Measurements from ENCODE around the gene SDHB.

Gene SDHB

GRCh38 chr1:17033481-17033880 lies 20.4 kb downstream of the SDHB start:
- peaks cover 3% of the 10 kb centered on the region for H3K36me3 ChIP-seq (ENCODE audit: control insufficient read depth, insufficient read depth, low read length)
- H3K9ac ChIP-seq (ENCODE audit: low read length) = no peak overlapping the region
- no peak overlapping the region for H3K4me3 ChIP-seq (ENCODE audit: low read length)
- H3K4me1 ChIP-seq (ENCODE audit: control insufficient read depth, insufficient read depth, low read length) = no peaks in the 10 kb centered on the region
- no peaks in the 10 kb centered on the region for H3K27me3 ChIP-seq (ENCODE audit: control insufficient read depth, insufficient read depth, low read length)
- H3K9me3 ChIP-seq (ENCODE audit: control insufficient read depth, low read length) = no peaks in the 10 kb centered on the region

- no peaks in the 10 kb centered on the region for H3K4me1 ChIP-seq (ENCODE audit: control insufficient read depth, insufficient read depth, low read length)
- H3K9me3 ChIP-seq (ENCODE audit: control insufficient read depth, low read length) = no peaks in the 10 kb centered on the region
- no peaks in the 10 kb centered on the region for H3K27me3 ChIP-seq (ENCODE audit: control insufficient read depth, insufficient read depth, low read length)
- H3K4me3 ChIP-seq (ENCODE audit: low read length) = no peak overlapping the region
- H3K36me3 ChIP-seq (ENCODE audit: control insufficient read depth, insufficient read depth, low read length) = peaks cover 9% of the 10 kb centered on the region
- no peak overlapping the region for H3K9ac ChIP-seq (ENCODE audit: low read length)
Observed at GRCh38 chr1:17032741-17033140, 21.1 kb downstream of the SDHB start.

GRCh38 chr1:17031436-17031835 lies 22.4 kb downstream of the SDHB start:
- no peak overlapping the region for H3K9ac ChIP-seq (ENCODE audit: low read length)
- no peaks in the 10 kb centered on the region for H3K4me1 ChIP-seq (ENCODE audit: control insufficient read depth, insufficient read depth, low read length)
- no peak overlapping the region for H3K4me3 ChIP-seq (ENCODE audit: low read length)
- H3K36me3 ChIP-seq (ENCODE audit: control insufficient read depth, insufficient read depth, low read length) = peaks cover 14% of the 10 kb centered on the region
- H3K27me3 ChIP-seq (ENCODE audit: control insufficient read depth, insufficient read depth, low read length) = no peaks in the 10 kb centered on the region
- no peaks in the 10 kb centered on the region for H3K9me3 ChIP-seq (ENCODE audit: control insufficient read depth, low read length)

- no peaks in the 10 kb centered on the region for H3K27me3 ChIP-seq (ENCODE audit: control insufficient read depth, insufficient read depth, low read length)
- peaks cover 14% of the 10 kb centered on the region for H3K36me3 ChIP-seq (ENCODE audit: control insufficient read depth, insufficient read depth, low read length)
- no peak overlapping the region for H3K9ac ChIP-seq (ENCODE audit: low read length)
- no peak overlapping the region for H3K4me3 ChIP-seq (ENCODE audit: low read length)
- H3K4me1 ChIP-seq (ENCODE audit: control insufficient read depth, insufficient read depth, low read length) = no peaks in the 10 kb centered on the region
- H3K9me3 ChIP-seq (ENCODE audit: control insufficient read depth, low read length) = no peaks in the 10 kb centered on the region
Observed at GRCh38 chr1:17030206-17030605, 23.6 kb downstream of the SDHB start.

GRCh38 chr1:17028662-17029188 lies 25.1 kb downstream of the SDHB start:
- no peak overlapping the region for H3K9ac ChIP-seq (ENCODE audit: low read length)
- H3K36me3 ChIP-seq (ENCODE audit: control insufficient read depth, insufficient read depth, low read length) = peaks cover 17% of the 10 kb centered on the region
- no peaks in the 10 kb centered on the region for H3K4me1 ChIP-seq (ENCODE audit: control insufficient read depth, insufficient read depth, low read length)
- no peaks in the 10 kb centered on the region for H3K27me3 ChIP-seq (ENCODE audit: control insufficient read depth, insufficient read depth, low read length)
- H3K4me3 ChIP-seq (ENCODE audit: low read length) = no peak overlapping the region
- H3K9me3 ChIP-seq (ENCODE audit: control insufficient read depth, low read length) = no peaks in the 10 kb centered on the region

- Histone ChIP-seq H3K27me3 (ENCODE audit: control insufficient read depth, insufficient read depth, low read length) (no peaks in the 10 kb centered on the region), H3K9me3 (ENCODE audit: control insufficient read depth, low read length) (no peaks in the 10 kb centered on the region), H3K9ac (ENCODE audit: low read length) (no peak overlapping the region), H3K4me3 (ENCODE audit: low read length) (no peak overlapping the region), H3K4me1 (ENCODE audit: control insufficient read depth, insufficient read depth, low read length) (no peaks in the 10 kb centered on the region), H3K36me3 (ENCODE audit: control insufficient read depth, insufficient read depth, low read length) (peaks cover 24% of the 10 kb centered on the region)
Observed at GRCh38 chr1:17027900-17028299, 25.9 kb downstream of the SDHB start.

- peaks cover 24% of the 10 kb centered on the region for H3K36me3 ChIP-seq (ENCODE audit: control insufficient read depth, insufficient read depth, low read length)
- no peaks in the 10 kb centered on the region for H3K4me1 ChIP-seq (ENCODE audit: control insufficient read depth, insufficient read depth, low read length)
- no peaks in the 10 kb centered on the region for H3K9me3 ChIP-seq (ENCODE audit: control insufficient read depth, low read length)
- no peak overlapping the region for H3K4me3 ChIP-seq (ENCODE audit: low read length)
- no peaks in the 10 kb centered on the region for H3K27me3 ChIP-seq (ENCODE audit: control insufficient read depth, insufficient read depth, low read length)
- H3K9ac ChIP-seq (ENCODE audit: low read length) = no peak overlapping the region
Observed at GRCh38 chr1:17027403-17027802, 26.4 kb downstream of the SDHB start.

GRCh38 chr1:17024721-17025120 lies 29.1 kb downstream of the SDHB start:
- Histone ChIP-seq H3K36me3 (ENCODE audit: control insufficient read depth, insufficient read depth, low read length) (peaks cover 28% of the 10 kb centered on the region), H3K9me3 (ENCODE audit: control insufficient read depth, low read length) (no peaks in the 10 kb centered on the region), H3K9ac (ENCODE audit: low read length) (no peak overlapping the region), H3K4me1 (ENCODE audit: control insufficient read depth, insufficient read depth, low read length) (no peaks in the 10 kb centered on the region), H3K4me3 (ENCODE audit: low read length) (no peak overlapping the region), H3K27me3 (ENCODE audit: control insufficient read depth, insufficient read depth, low read length) (no peaks in the 10 kb centered on the region)

GRCh38 chr1:17023573-17023972 lies 30.3 kb downstream of the SDHB start:
- Histone ChIP-seq H3K9me3 (ENCODE audit: control insufficient read depth, low read length) (no peaks in the 10 kb centered on the region), H3K9ac (ENCODE audit: low read length) (no peak overlapping the region), H3K36me3 (ENCODE audit: control insufficient read depth, insufficient read depth, low read length) (peaks cover 26% of the 10 kb centered on the region), H3K27me3 (ENCODE audit: control insufficient read depth, insufficient read depth, low read length) (no peaks in the 10 kb centered on the region), H3K4me3 (ENCODE audit: low read length) (no peak overlapping the region), H3K4me1 (ENCODE audit: control insufficient read depth, insufficient read depth, low read length) (no peaks in the 10 kb centered on the region)

- H3K36me3 ChIP-seq (ENCODE audit: control insufficient read depth, insufficient read depth, low read length) = peaks cover 22% of the 10 kb centered on the region
- no peak overlapping the region for H3K9ac ChIP-seq (ENCODE audit: low read length)
- H3K9me3 ChIP-seq (ENCODE audit: control insufficient read depth, low read length) = no peaks in the 10 kb centered on the region
- no peaks in the 10 kb centered on the region for H3K4me1 ChIP-seq (ENCODE audit: control insufficient read depth, insufficient read depth, low read length)
- no peak overlapping the region for H3K4me3 ChIP-seq (ENCODE audit: low read length)
- no peaks in the 10 kb centered on the region for H3K27me3 ChIP-seq (ENCODE audit: control insufficient read depth, insufficient read depth, low read length)
Observed at GRCh38 chr1:17023102-17023501, 30.7 kb downstream of the SDHB start.

- no peak overlapping the region for H3K4me3 ChIP-seq (ENCODE audit: low read length)
- no peak overlapping the region for H3K9ac ChIP-seq (ENCODE audit: low read length)
- peaks cover 14% of the 10 kb centered on the region for H3K36me3 ChIP-seq (ENCODE audit: control insufficient read depth, insufficient read depth, low read length)
- H3K4me1 ChIP-seq (ENCODE audit: control insufficient read depth, insufficient read depth, low read length) = no peaks in the 10 kb centered on the region
- H3K27me3 ChIP-seq (ENCODE audit: control insufficient read depth, insufficient read depth, low read length) = no peaks in the 10 kb centered on the region
- H3K9me3 ChIP-seq (ENCODE audit: control insufficient read depth, low read length) = no peaks in the 10 kb centered on the region
Observed at GRCh38 chr1:17021896-17022295, 31.9 kb downstream of the SDHB start.

- H3K4me1 ChIP-seq (ENCODE audit: control insufficient read depth, insufficient read depth, low read length) = no peaks in the 10 kb centered on the region
- H3K9me3 ChIP-seq (ENCODE audit: control insufficient read depth, low read length) = no peaks in the 10 kb centered on the region
- peaks cover 14% of the 10 kb centered on the region for H3K36me3 ChIP-seq (ENCODE audit: control insufficient read depth, insufficient read depth, low read length)
- no peaks in the 10 kb centered on the region for H3K27me3 ChIP-seq (ENCODE audit: control insufficient read depth, insufficient read depth, low read length)
- no peak overlapping the region for H3K9ac ChIP-seq (ENCODE audit: low read length)
- H3K4me3 ChIP-seq (ENCODE audit: low read length) = no peak overlapping the region
Observed at GRCh38 chr1:17020502-17020901, 33.3 kb downstream of the SDHB start.

GRCh38 chr1:17018849-17019248 lies 35.0 kb downstream of the SDHB start:
- H3K27me3 ChIP-seq (ENCODE audit: control insufficient read depth, insufficient read depth, low read length) = no peaks in the 10 kb centered on the region
- peaks cover 13% of the 10 kb centered on the region for H3K36me3 ChIP-seq (ENCODE audit: control insufficient read depth, insufficient read depth, low read length)
- no peak overlapping the region for H3K4me3 ChIP-seq (ENCODE audit: low read length)
- no peaks in the 10 kb centered on the region for H3K9me3 ChIP-seq (ENCODE audit: control insufficient read depth, low read length)
- H3K4me1 ChIP-seq (ENCODE audit: control insufficient read depth, insufficient read depth, low read length) = no peaks in the 10 kb centered on the region
- H3K9ac ChIP-seq (ENCODE audit: low read length) = no peak overlapping the region

Measured in mucosa of stomach (tissue), 1 donor.